GM19463 (cell line): Measurements from ENCODE around the gene SPATA3.

Source experiments
- ATAC-seq: cut with Tn5 transposase; IDR thresholded peaks from one replicate; pipeline ENCODE4 v1.9.1; 2021; ENCODE audit warnings: mild to moderate bottlenecking, moderate library complexity; ENCODE audit not compliant: unreplicated experiment

SPATA3 gene

GRCh38 chr2:231047923-231048915 is 52.3 kb downstream of the SPATA3 start:
- ATAC-seq = no peak

DNA sequence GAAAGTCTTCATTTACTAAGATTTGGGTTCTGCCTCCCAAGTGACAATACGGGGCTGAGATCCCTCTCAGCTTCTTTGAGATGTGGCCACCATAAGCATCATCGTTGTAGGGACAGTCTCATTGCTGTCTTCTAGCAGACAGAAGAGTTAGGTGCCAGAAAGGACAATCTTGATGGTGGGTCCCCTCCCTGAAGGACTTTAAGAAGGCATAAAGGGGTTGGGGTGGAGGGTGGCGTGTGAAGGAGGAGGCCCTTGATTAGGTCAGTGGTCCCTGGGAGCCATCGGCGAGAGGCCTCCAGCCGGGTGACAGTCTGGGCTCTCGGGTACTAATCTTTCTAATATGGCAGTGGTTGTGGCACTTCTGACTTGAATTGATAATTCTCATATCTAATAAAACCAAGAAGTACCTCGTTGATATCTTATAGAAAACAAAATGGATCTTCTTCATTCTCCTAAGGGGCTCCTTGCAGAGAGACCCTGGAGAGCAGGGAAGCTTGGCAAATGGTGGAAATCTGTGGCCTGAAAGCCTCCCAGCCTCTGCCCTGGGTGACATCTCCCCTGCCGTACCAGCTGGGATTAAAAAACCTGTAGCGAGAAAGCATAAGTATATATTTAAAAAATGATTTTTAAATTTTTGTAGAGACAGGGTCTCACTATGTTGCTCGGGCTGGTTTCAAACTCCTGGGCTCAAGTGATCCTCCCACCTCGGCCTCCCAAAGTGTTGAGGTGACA is 53.5 kb downstream of the SPATA3 start:
- no peak for ATAC-seq

GRCh38 chr2:231050018-231050901 is 54.3 kb downstream of the SPATA3 start:
- no peak for ATAC-seq

GRCh38 chr2:231051116-231051515 is 55.2 kb downstream of the SPATA3 start:
- no peak for ATAC-seq

DNA sequence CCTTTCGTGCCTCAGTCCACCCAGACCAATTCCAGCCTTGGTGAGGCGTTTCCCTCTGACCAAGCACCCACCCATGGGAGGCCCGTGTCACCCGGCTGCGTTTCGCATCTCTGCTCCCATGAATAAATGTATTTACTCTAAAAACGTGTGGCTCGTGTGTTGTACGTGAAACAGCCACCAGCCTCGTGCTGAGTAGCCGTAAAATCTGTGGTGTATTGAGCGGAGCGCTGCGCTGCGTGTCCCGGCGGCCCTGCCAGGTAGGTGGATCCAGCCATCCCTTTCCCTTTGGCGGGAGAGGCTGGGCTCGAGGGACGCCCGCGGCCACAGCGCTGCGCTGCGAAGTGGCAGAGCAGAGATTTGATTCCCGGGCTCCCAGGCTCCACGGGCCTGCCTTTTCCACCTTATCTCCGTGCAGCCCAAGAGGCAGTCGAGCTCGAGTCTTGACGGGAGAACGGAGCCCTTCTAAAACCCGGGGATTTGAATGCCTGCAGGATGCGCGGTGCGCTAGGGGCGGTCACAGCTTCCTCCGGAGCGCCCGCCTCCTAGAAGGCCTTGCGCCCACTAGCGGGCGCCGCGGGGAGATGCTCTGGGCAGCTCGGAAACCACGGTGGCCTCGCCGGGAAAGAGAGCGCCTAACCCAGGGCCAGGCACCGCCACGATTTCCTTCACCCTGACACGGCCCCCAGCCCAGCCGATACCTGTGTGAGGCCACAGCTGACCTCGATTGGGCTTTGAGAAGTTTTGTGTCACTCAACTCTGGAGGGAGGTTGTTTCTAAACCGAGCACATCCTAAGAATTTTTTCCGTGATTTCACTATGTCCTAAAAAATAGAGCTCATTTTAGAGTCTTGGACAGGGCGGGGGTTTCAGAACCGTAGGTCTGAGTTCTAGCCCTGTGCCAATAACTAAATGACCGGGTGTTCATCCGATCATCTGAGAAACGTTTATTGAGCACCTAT is 56.9 kb downstream of the SPATA3 start:
- ATAC-seq = peak; percentile 76

DNA sequence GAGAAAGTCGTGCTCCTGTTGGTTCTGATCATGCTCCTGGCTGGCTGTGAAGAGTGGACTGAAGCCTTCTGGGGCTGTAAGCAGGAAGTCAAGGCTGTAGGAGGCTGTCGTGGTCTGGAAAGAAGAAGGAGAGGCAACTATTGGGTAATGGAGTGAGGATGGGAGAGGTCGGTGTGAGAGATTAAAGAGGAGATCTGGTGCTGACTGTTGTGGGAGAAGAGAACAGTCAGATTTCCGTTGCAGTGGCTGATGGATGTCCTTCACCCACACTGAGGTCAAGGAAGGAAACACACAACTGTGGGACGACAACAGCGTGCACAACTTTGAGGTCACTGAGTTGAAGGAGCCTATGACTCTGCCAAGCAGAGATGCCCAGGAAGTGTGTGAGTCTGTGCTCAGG is 57.9 kb downstream of the SPATA3 start:
- ATAC-seq = no peak

- ATAC-seq = peak; percentile 60
Measured at GRCh38 chr2:231056453-231057416, 60.8 kb downstream of the SPATA3 start, which contains the start of gene PSMD1. Gene PSMD1 (plus strand): TSS chr2:231056867. CDS start chr2:231057026, 159 bp downstream.

- no peak for ATAC-seq
Measured at GRCh38 chr2:231057590-231057989, 61.7 kb downstream of the SPATA3 start.
